Activated CD4-positive, CD25-positive, alpha-beta regulatory T cell treated with anti-CD3 and anti-CD28 coated beads, Interleukin-2, amount 50 U/mL, for 72 hours (primary cell): ENCODE results near the gene GUCY1A1.

Experiments used
- DNase-seq: peaks from one replicate; pipeline ENCODE4 v3.0.0; 2021

The GUCY1A1 gene

GRCh38 chr4:155745984-155746383 is 79.3 kb downstream of the GUCY1A1 start:
- no peak for DNase-seq

- no peak for DNase-seq
Observed at GRCh38 chr4:155748039-155748438, 81.4 kb downstream of the GUCY1A1 start.

GRCh38 chr4:155749041-155749440 is 82.4 kb downstream of the GUCY1A1 start:
- no peak for DNase-seq

DNA sequence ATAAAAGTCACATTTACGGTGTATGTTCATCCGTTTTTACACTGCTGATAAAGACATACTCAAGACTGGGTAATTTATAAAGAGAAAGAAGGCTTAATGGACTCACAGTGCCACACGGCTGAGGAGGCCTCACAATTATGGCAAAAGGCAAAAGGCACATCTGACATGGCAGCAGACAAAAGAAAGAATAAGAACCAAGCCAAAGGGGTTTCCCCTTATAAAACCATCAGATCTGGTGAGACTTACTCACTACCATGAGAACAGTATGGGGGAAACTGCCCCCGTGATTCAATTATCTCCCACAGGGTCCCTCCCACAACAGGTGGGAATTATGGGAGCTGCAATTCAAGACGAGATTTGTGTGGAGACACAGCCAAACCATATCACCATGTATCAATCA is 84.9 kb downstream of the GUCY1A1 start:
- no peak for DNase-seq

GRCh38 chr4:155757745-155758265 is 91.2 kb downstream of the GUCY1A1 start:
- DNase-seq = no peak

- DNase-seq = peak; percentile 60
Observed at GRCh38 chr4:155758481-155759371, 92.1 kb downstream of the GUCY1A1 start, which contains the start of gene GUCY1B1. TSS of gene GUCY1B1 (plus strand) at chr4:155759021. CDS start at chr4:155759141, 120 bp downstream.

DNA sequence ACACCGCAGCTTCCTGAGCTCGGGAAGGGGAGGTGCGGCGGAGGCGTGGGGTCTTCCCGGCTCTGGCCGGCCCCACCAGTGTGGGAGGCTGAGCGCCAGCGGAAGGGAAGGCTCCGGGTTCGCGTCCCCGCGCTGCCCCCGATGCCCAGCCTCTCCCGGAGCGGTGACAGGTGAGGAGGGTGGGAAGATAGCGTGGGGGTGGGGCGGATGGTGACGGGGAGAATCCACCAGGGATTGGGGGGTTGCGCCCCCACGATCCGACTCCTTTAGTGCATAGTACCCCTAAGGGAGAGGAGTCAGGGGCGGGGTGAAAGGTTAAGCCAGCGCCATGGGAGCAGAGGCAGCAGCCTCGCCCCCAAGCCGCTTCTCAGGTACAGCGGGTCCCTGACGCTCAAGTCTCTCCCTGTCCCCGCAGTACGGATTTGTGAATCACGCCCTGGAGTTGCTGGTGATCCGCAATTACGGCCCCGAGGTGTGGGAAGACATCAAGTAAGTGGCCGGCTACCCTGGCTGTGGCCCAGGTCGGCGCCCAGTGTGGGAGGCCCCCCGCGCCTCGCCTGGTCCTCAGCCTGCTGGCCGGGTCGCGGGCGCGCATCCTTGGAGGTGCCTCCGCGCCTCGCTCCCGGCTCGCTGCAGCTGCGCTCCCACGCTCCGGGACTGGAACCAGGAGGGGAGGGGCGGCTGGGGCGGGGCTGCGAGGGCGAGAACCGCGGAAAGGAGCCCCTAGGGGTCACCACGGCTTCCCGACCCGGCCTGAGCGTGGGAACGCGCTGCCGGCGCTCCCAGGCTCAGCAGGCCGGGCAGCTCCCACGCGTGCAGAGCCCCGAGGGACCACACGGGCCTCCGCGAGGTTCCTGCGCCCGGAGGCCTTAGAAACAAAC is 93.0 kb downstream of the GUCY1A1 start:
- peak; percentile 28 for DNase-seq

GRCh38 chr4:155761047-155761446 is 94.4 kb downstream of the GUCY1A1 start:
- no peak for DNase-seq

- DNase-seq = no peak
Observed at GRCh38 chr4:155761916-155762315, 95.3 kb downstream of the GUCY1A1 start.

GRCh38 chr4:155762334-155762733 is 95.7 kb downstream of the GUCY1A1 start:
- no peak for DNase-seq

DNA sequence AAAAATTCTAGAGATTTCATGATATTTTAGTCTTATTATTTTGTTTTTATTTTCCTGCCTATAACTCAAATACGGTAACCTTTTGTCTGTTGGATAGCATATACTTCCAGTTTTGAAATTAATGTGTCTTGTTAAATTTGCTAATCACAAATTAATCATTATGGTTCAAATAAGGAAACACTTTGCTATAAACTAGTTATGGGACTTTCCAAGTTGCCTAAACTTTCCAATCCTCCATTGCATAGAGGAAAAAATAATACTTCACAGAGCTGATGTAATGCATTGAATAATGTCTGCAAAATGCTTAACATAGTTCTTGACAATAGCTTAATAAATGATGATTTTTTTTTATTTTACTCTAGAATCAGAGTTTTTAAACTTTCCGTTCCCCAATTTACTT is 96.9 kb downstream of the GUCY1A1 start:
- no peak for DNase-seq

GRCh38 chr4:155765149-155765548 is 98.5 kb downstream of the GUCY1A1 start:
- DNase-seq = no peak

GRCh38 chr4:155766622-155767021 is 100.0 kb downstream of the GUCY1A1 start:
- no peak for DNase-seq

DNA sequence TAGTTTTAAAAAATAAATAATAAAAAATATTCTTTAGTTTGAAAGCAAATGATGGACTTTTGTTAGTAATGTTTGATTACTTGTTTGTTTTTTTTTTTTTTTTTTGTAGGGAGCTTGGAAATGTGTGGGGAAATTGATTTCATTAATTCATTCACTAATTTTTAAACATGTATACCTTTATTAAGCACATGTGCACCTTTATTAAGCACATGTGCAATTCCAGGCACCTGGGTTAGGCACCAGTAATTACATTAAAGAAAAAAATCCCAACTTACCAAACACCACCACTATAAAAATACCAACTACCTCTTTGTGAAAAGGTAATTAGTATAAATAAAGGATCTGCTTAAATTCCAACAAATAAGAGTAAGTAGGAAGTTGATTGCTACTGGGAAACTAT is 101.7 kb downstream of the GUCY1A1 start:
- DNase-seq = no peak

DNA sequence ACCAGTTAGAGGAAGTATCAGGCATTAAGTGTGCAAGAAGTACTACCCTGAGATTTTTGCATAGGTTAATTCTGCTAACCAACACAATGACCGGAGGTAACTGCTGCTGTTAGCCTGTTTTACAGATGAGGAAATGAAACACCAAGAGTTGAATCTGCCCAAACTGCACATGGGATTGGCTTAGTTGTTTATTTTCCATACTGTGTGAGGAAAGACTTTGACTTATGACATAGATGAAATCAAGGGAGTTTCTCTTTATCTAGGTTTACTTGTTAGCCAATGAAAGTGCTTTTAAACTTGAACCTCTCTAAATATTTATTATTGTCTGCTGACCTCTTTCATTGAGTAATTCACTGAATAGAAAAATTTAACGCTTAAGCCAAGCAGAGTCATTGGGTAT is 102.4 kb downstream of the GUCY1A1 start:
- no peak for DNase-seq

DNA sequence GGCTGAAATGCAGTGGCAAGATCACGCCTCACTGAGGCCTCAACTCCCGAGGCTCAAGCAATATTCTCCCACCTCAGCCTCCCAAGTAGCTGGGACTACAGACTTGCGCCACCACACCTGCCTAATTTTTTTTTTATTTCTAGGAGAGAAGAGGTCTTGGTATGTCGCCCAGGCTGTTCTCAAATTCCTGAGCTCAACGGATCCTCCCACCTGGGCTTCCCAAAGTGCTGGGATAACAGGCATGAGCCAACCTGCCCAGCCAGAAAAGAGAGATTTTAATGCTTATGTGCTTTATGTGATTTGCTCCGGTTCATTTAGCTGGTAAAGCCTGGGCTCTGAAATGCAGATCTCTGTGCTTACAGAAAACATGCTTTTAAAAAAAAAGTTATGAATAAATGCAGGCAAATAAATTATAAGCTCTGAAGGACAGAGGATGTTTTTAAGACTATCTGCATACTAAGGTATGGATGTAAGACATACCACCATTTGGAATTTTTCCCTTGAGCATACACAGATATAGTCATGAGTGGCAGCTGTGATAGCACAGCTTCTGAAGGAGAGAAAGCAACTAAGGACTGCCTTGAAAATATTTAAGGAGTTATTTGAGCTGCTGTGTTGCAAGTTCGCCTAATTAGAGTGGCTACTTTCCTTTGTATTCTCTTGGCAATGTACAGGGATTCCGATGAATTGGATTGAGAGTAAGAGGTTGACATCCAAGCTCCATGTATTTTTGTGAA is 106.0 kb downstream of the GUCY1A1 start:
- DNase-seq = no peak

DNA sequence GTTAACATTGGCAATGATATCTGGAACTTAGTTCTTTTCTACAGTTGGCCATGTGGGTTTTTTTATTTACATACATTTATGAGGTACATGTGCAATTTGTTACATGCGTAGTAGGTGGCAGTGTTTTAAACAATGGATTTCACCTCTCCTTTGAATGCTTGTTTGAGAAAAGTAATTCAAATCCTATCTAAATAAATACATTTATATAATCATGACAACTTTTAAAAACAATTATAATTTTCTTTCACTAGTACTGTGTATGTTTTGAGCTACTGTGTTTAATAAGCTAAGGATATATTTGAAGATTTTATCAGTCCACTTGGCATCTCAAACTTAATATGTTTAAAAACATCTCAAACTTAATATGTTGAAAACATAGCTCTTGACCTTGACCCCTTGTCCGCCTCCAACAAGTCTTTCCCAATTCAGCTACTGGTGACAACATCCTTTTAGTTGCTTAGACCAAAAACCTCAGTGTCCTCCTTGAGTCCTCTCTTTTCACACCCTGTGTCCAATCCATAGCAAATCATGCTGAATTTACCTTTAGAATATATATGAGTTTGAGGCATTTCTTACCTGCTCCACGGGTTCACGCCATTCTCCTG is 106.7 kb downstream of the GUCY1A1 start:
- DNase-seq = no peak

GRCh38 chr4:155774033-155774432 is 107.4 kb downstream of the GUCY1A1 start:
- no peak for DNase-seq

GRCh38 chr4:155777971-155778735 is 111.5 kb downstream of the GUCY1A1 start:
- DNase-seq = no peak

- DNase-seq = no peak
Observed at GRCh38 chr4:155780775-155781174, 114.1 kb downstream of the GUCY1A1 start.

- no peak for DNase-seq
Observed at GRCh38 chr4:155781249-155781831, 114.7 kb downstream of the GUCY1A1 start.
